Keratinocyte (primary cell): ENCODE measurements around the gene KCNK7. TPM values are rescaled to one million over a fixed set of nuclear protein-coding genes. Genes with fewer than 3 reads are reported as not detected.

Experiments used
- DNase-seq: peaks from one replicate; pipeline ENCODE4 v3.0.0-alpha.2; 2011; ENCODE audit warnings: low read depth, missing footprints, low spot score
- FAIRE-seq: peaks from 2 replicates; lab custom pipeline; 2011; peaks lifted over from hg19 to GRCh38; lab: Jason Lieb, UNC
- H2AFZ ChIP-seq: 2 replicates; pipeline ENCODE4 v1.6.0; 2012; ENCODE audit warnings: low read length, control low read depth, inconsistent platforms; ENCODE audit not compliant: control insufficient read depth
- H3K27ac ChIP-seq: 2 replicates; pipeline ENCODE4 v1.5.1; 2011; ENCODE audit warnings: low read length; ENCODE audit not compliant: control insufficient read depth, insufficient read depth
- H3K27me3 ChIP-seq: 3 replicates; pipeline ENCODE4 v1.6.0; 2011; ENCODE audit warnings: low read length; ENCODE audit not compliant: control insufficient read depth, insufficient read depth; ENCODE audit errors: extremely low read depth
- H3K36me3 ChIP-seq, 2 experiments: 2 replicates in 1 of 2; 3 replicates in 1 of 2; pipeline ENCODE4 v1.5.1; 2011; ENCODE audit warnings: low read length in 2 of 2, mild to moderate bottlenecking in 1 of 2; ENCODE audit not compliant: control insufficient read depth in 2 of 2, insufficient read depth in 2 of 2; ENCODE audit errors: extremely low read depth in 1 of 2
- H3K4me1 ChIP-seq: 3 replicates; pipeline ENCODE4 v1.5.1; 2011; ENCODE audit warnings: low read length; ENCODE audit not compliant: control insufficient read depth, insufficient read depth; ENCODE audit errors: extremely low read depth
- H3K4me2 ChIP-seq: 3 replicates; pipeline ENCODE4 v1.6.0; 2011; ENCODE audit warnings: low read depth, low read length; ENCODE audit not compliant: control insufficient read depth, insufficient read depth; ENCODE audit errors: extremely low read depth
- H3K4me3 ChIP-seq, 3 experiments: fragments of 200-600 bp in 1 of 3; sonication (generic) in 1 of 3; 2 replicates in 2 of 3; 3 replicates in 1 of 3; pipeline ENCODE4 v1.5.1; 2011 to 2016; ENCODE audit warnings: low read length in 3 of 3, mild to moderate bottlenecking in 3 of 3, control low read depth in 2 of 3, inconsistent platforms in 1 of 3, low read depth in 1 of 3, mixed read lengths in 1 of 3, mixed run types in 1 of 3, moderate library complexity in 1 of 3; ENCODE audit not compliant: control insufficient read depth in 2 of 3, insufficient read depth in 2 of 3; ENCODE audit errors: extremely low read depth in 1 of 3
- H3K79me2 ChIP-seq: 2 replicates; pipeline ENCODE4 v1.6.0; 2012; ENCODE audit warnings: low read length; ENCODE audit not compliant: control insufficient read depth, insufficient read depth
- H3K9ac ChIP-seq: 3 replicates; pipeline ENCODE4 v1.6.0; 2011; ENCODE audit warnings: low read length; ENCODE audit not compliant: control insufficient read depth, insufficient read depth; ENCODE audit errors: extremely low read depth
- H3K9me1 ChIP-seq: 3 replicates; pipeline ENCODE4 v1.6.0; 2011; ENCODE audit warnings: low read length; ENCODE audit not compliant: control insufficient read depth, insufficient read depth; ENCODE audit errors: extremely low read depth
- H3K9me3 ChIP-seq: 2 replicates; pipeline ENCODE4 v1.5.1; 2012; ENCODE audit warnings: low read depth, low read length; ENCODE audit not compliant: control insufficient read depth
- H4K20me1 ChIP-seq: 3 replicates; pipeline ENCODE4 v1.6.0; 2011; ENCODE audit warnings: low read length; ENCODE audit not compliant: control insufficient read depth, insufficient read depth; ENCODE audit errors: extremely low read depth
- EZH2 ChIP-seq: IDR thresholded peaks from one replicate; pipeline ENCODE4 v1.6.1; 2012; ENCODE audit warnings: inconsistent platforms, mild to moderate bottlenecking, low read length, moderate library complexity
- dilution Hi-C: fragments of 300-500 bp; cut with MboI; formaldehyde crosslinking; loops from one replicate; pipeline ENCODE4 v1.7.0; 2020; ENCODE audit warnings: low sequenced_read_pairs; ENCODE audit not compliant: extremely low pct_ligation_motif_present
- polyA plus RNA-seq, 5 experiments: library from polyadenylated mRNA; depleted of rRNA in 3 of 5; stranded (reverse) in 3 of 5; stranded (forward) in 1 of 5; unstranded in 1 of 5; fragments of >200 nt; gene quantifications; 1 replicate in 1 of 5; 2 replicates in 3 of 5; 3 replicates in 1 of 5; pipeline versions ENCODE4 v1.2.1 to v1.2.3, GENCODE V29; 2011 to 2012; ENCODE audit warnings: missing spikeins in 2 of 5, low read depth in 1 of 5, low replicate concordance in 1 of 5
- TF ChIP-seq, protein P1 (sequence below), 3 experiments: IDR thresholded peaks in 1 of 3; conservative IDR thresholded peaks in 1 of 3; optimal IDR thresholded peaks in 1 of 3; 2 replicates in 2 of 3; 3 replicates in 1 of 3; pipeline versions ENCODE3 to v1.5.1; 2011; ENCODE audit warnings: low read length in 3 of 3, mild to moderate bottlenecking in 3 of 3, moderate library complexity in 2 of 3, control low read depth in 1 of 3, inconsistent platforms in 1 of 3; ENCODE audit not compliant: insufficient read depth in 2 of 3; ENCODE audit errors: extremely low read depth in 1 of 3

The KCNK7 gene
- polyA plus RNA-seq, 1 donor (not counting 4 experiments of a cell fraction or from before 2014, with no cell fraction given), result 0.46 TPM

- no peak for DNase-seq
- Histone ChIP-seq H3K36me3 (peaks cover 9 to 16% of the 10 kb centered on the region in 2 experiments), H3K9me1 (no peaks in the 10 kb centered on the region), H3K4me2 (no peak overlapping the region), H2AFZ (no peak overlapping the region), H3K27ac (no peak overlapping the region), H3K4me3 (no peak overlapping the region), H3K79me2 (no peaks in the 10 kb centered on the region), H3K27me3 (no peaks in the 10 kb centered on the region), H3K4me1 (peaks cover 26% of the 10 kb centered on the region), H3K9me3 (no peaks in the 10 kb centered on the region), H3K9ac (no peak overlapping the region), H4K20me1 (peaks cover 4% of the 10 kb centered on the region)
- no peak for TF ChIP-seq EZH2
- TF ChIP-seq, protein P1, sequence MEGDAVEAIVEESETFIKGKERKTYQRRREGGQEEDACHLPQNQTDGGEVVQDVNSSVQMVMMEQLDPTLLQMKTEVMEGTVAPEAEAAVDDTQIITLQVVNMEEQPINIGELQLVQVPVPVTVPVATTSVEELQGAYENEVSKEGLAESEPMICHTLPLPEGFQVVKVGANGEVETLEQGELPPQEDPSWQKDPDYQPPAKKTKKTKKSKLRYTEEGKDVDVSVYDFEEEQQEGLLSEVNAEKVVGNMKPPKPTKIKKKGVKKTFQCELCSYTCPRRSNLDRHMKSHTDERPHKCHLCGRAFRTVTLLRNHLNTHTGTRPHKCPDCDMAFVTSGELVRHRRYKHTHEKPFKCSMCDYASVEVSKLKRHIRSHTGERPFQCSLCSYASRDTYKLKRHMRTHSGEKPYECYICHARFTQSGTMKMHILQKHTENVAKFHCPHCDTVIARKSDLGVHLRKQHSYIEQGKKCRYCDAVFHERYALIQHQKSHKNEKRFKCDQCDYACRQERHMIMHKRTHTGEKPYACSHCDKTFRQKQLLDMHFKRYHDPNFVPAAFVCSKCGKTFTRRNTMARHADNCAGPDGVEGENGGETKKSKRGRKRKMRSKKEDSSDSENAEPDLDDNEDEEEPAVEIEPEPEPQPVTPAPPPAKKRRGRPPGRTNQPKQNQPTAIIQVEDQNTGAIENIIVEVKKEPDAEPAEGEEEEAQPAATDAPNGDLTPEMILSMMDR (optimal IDR thresholded peaks at IDR 0.05 in 1 of 3, IDR thresholded peaks at IDR 0.05 in 1 of 3, conservative IDR thresholded peaks at IDR 0.05 in 1 of 3; ENCODE audit: extremely low read depth in 1 of 3, insufficient read depth in 2 of 3, low read length in 3 of 3), result peak; percentile 76 to 77 (median 77)
- dilution Hi-C loops, result no loop called here
- FAIRE-seq, result no peak
Observed at GRCh38 chr11:65588199-65589054, 7.2 kb downstream of the KCNK7 start.

DNA sequence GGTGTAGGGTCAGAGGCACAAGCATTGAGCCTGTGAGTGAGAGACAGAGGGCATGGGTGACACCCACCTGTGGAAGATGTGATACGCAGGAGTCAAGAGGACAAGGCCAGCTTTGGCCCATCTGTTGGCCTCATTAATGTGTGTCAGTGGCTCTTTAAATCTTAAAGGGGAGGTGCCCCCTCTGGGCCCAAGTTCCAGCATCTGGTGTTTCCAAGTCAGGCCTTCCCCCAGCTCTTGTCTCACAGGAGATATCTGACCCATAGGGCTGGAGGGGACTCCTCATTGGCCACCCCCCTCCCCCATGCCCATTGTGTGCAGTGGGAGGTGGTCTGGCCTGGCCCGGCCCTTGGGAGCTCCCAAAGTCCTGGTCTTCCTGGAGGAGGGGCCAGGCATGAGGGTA is 8.9 kb downstream of the KCNK7 start:
- Histone ChIP-seq H3K4me1 (peaks cover 11% of the 10 kb centered on the region), H3K79me2 (no peaks in the 10 kb centered on the region), H2AFZ (no peak overlapping the region), H3K9me3 (no peaks in the 10 kb centered on the region), H3K4me2 (no peak overlapping the region), H3K9me1 (no peaks in the 10 kb centered on the region), H3K9ac (no peak overlapping the region), H3K36me3 (peaks cover 9 to 18% of the 10 kb centered on the region in 2 experiments), H3K27me3 (no peaks in the 10 kb centered on the region), H3K27ac (no peak overlapping the region), H4K20me1 (peaks cover 4% of the 10 kb centered on the region), H3K4me3 (no peak overlapping the region)
- dilution Hi-C loops, result no loop called here
- TF ChIP-seq, protein P1 (optimal IDR thresholded peaks at IDR 0.05 in 1 of 3, IDR thresholded peaks at IDR 0.05 in 1 of 3, conservative IDR thresholded peaks at IDR 0.05 in 1 of 3; ENCODE audit: extremely low read depth in 1 of 3, insufficient read depth in 2 of 3, low read length in 3 of 3), result no peak
- no peak for TF ChIP-seq EZH2
- FAIRE-seq, result no peak
- no peak for DNase-seq
